CD4-positive, alpha-beta T cell (primary cell): ENCODE results near the gene DOK1. TPM values are rescaled to one million over a fixed set of nuclear protein-coding genes. Genes with fewer than 3 reads are reported as not detected.

Source experiments
- ATAC-seq: fragments of 200-7000 bp; cut with Tn5 transposase; one replicate; pipeline ENCODE4 v1.10.0; 2022; ENCODE audit warnings: mild to moderate bottlenecking; ENCODE audit not compliant: poor library complexity
- CTCF ChIA-PET: fragments of 350-600 bp; sonication (Branson Sonifier 250); formaldehyde crosslinking; loops from one replicate; lab custom pipeline; 2021; ENCODE audit warnings: antibody characterized with exemption, inconsistent platforms; lab: Charles Lee
- POLR2A ChIA-PET: fragments of 350-600 bp; sonication (Branson Sonifier 250); formaldehyde crosslinking; loops from one replicate; lab custom pipeline; 2021; ENCODE audit warnings: antibody characterized with exemption, inconsistent platforms; lab: Charles Lee
- DNase-seq, 14 experiments: peaks; one replicate each; pipeline ENCODE4 v3.0.0-alpha.2; 2013 to 2020; ENCODE audit warnings: mixed read lengths in 2 of 14
- H3K27ac ChIP-seq, 2 donors: one replicate each; pipeline versions ENCODE4 v1.5.1 to v1.7.0; 2013; ENCODE audit warnings: low read length in 2 of 2, low read depth in 1 of 2, mild to moderate bottlenecking in 1 of 2
- H3K27me3 ChIP-seq, 2 experiments: 1 replicate in 1 of 2; 2 replicates in 1 of 2; pipeline versions ENCODE4 v1.6.1 to v1.7.0; 2013; ENCODE audit warnings: low read length in 2 of 2, control low read depth in 1 of 2, mild to moderate bottlenecking in 1 of 2, moderate library complexity in 1 of 2; ENCODE audit not compliant: insufficient read depth in 2 of 2, control insufficient read depth in 1 of 2
- H3K36me3 ChIP-seq: one replicate; pipeline ENCODE4 v1.6.1; 2013; ENCODE audit warnings: low read length, control low read depth; ENCODE audit not compliant: insufficient read depth
- H3K4me1 ChIP-seq: one replicate; pipeline ENCODE4 v1.6.1; 2013; ENCODE audit warnings: low read length, control low read depth; ENCODE audit not compliant: insufficient read depth
- H3K4me3 ChIP-seq: one replicate; pipeline ENCODE4 v1.5.1; 2013; ENCODE audit warnings: mild to moderate bottlenecking, low read length, moderate library complexity
- H3K9me3 ChIP-seq, 2 experiments: 1 replicate in 1 of 2; 2 replicates in 1 of 2; pipeline versions ENCODE4 v1.6.1 to v1.7.0; 2013; ENCODE audit warnings: low read length in 2 of 2, mild to moderate bottlenecking in 2 of 2, control low read depth in 1 of 2, moderate library complexity in 1 of 2; ENCODE audit not compliant: control insufficient read depth in 1 of 2, insufficient read depth in 1 of 2
- H3K27ac Mint-ChIP-seq: one replicate; pipeline ENCODE4 v1.8.0; 2020; ENCODE audit warnings: mixed read lengths
- H3K27me3 Mint-ChIP-seq: one replicate; pipeline ENCODE4 v1.8.0; 2021; ENCODE audit warnings: mixed read lengths
- H3K36me3 Mint-ChIP-seq: one replicate; pipeline ENCODE4 v1.8.0; 2021; ENCODE audit warnings: low read depth, mixed read lengths
- H3K4me1 Mint-ChIP-seq: one replicate; pipeline ENCODE4 v1.8.0; 2021; ENCODE audit warnings: low read depth, mixed read lengths
- H3K4me3 Mint-ChIP-seq: one replicate; pipeline ENCODE4 v1.8.0; 2020; ENCODE audit warnings: mild to moderate bottlenecking, mixed read lengths
- H3K9me3 Mint-ChIP-seq: one replicate; pipeline ENCODE4 v1.8.0; 2020; ENCODE audit warnings: mixed read lengths
- intact Hi-C, 2 experiments: fragments of 100-400 bp; cut with DNase I in 1 of 2; cut with micrococcal nuclease in 1 of 2; formaldehyde crosslinking; loops; one replicate each; pipeline versions ENCODE4 v1.15.1 to v1.9.0; 2023 to 2025; cut with DNase I, micrococcal nuclease
- total RNA-seq, 174 experiments: library from RNA in 2 of 174; stranded (reverse) in 2 of 174; gene quantifications; one replicate each; pipeline ENCODE4 v1.2.3 and lab custom pipeline; 2021 to 2026
- TF ChIP-seq, protein P1 (sequence below): fragments of 200-600 bp; IDR thresholded peaks from one replicate; pipeline ENCODE4 v1.8.0; 2022; ENCODE audit warnings: antibody characterized with exemption, mild to moderate bottlenecking

Gene DOK1
- total RNA-seq, 2 experiments from 2014 or later, result 3.4 to 6.0 TPM

DNA sequence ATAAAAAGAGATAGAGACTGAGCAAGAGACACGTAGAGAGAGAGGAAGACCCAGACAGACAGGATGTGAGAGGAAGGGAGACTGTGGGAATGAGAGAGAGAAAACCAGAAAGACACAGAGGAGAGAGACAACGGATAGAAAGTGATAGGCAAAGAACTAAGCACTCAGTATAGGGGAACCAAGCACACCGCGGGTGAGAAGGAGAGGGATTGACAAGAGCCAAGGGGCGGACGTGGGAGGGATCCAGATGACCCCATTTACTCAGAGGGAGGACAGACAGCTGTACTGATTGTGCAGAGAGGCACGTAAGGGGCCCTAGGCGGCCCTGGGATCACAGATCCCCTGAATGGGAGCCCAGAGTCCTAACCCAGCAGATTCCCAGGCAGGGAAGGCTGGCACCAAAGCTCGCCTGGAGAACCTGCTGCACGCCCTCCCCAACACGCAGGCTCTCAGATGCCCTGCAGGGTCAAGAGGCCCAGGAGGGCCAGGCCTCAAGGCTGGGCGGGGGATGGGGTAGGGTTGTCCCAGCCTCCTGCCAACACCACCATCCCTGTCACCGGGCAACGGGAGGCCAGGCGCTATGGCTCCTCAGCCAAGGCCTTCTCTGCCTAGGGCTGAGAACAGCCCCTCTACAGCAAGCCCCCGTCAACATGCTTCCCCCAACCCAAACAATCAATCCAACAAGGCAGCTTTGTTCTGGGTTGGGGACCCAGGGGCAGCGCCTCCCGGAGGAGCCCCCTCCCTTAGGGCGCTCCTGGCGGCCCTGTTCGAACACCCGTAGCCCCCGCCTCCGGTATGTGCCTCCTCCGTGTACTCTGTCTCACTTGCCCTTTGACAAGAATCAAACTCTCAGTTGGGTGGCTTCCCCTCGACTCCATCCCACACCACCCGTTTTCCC is 1.4 kb upstream of the DOK1 start:
- H3K4me3 Mint-ChIP-seq, result peak overlapping the region; percentile 91
- CTCF ChIA-PET, result no interaction called here
- H3K36me3 Mint-ChIP-seq, result peaks cover 14% of the 10 kb centered on the region
- peaks cover 17 to 20% of the 10 kb centered on the region in 2 experiments for H3K27me3 ChIP-seq
- ATAC-seq (no peak), DNase-seq (peak in 1 of 14 experiments; percentile 39)
- peaks cover 32% of the 10 kb centered on the region for H3K27me3 Mint-ChIP-seq
- TF ChIP-seq, protein P1, sequence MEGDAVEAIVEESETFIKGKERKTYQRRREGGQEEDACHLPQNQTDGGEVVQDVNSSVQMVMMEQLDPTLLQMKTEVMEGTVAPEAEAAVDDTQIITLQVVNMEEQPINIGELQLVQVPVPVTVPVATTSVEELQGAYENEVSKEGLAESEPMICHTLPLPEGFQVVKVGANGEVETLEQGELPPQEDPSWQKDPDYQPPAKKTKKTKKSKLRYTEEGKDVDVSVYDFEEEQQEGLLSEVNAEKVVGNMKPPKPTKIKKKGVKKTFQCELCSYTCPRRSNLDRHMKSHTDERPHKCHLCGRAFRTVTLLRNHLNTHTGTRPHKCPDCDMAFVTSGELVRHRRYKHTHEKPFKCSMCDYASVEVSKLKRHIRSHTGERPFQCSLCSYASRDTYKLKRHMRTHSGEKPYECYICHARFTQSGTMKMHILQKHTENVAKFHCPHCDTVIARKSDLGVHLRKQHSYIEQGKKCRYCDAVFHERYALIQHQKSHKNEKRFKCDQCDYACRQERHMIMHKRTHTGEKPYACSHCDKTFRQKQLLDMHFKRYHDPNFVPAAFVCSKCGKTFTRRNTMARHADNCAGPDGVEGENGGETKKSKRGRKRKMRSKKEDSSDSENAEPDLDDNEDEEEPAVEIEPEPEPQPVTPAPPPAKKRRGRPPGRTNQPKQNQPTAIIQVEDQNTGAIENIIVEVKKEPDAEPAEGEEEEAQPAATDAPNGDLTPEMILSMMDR, result no peak
- no peak overlapping the region for H3K27ac ChIP-seq
- POLR2A ChIA-PET, result interaction anchor here (1.3 kb wide), 1 partner anchor 95 kb away, joined by 3 read pairs; the partner anchor contains the start of gene WBP1
- intact Hi-C loops, result loop anchor here in 1 of 2 experiments (10.0 kb wide), 1 partner anchor 102 kb away; the partner anchor contains the start of gene SEMA4F
- peaks cover 15% of the 10 kb centered on the region for H3K4me1 Mint-ChIP-seq
- H3K27ac Mint-ChIP-seq, result peak overlapping the region; percentile 80
- H3K9me3 Mint-ChIP-seq, result no peaks in the 10 kb centered on the region
- peaks cover 12% of the 10 kb centered on the region for H3K36me3 ChIP-seq
- H3K9me3 ChIP-seq, result peaks cover 0 to 12% of the 10 kb centered on the region in 2 experiments
- peaks cover 44% of the 10 kb centered on the region for H3K4me1 ChIP-seq
- H3K4me3 ChIP-seq, result no peak overlapping the region

DNA sequence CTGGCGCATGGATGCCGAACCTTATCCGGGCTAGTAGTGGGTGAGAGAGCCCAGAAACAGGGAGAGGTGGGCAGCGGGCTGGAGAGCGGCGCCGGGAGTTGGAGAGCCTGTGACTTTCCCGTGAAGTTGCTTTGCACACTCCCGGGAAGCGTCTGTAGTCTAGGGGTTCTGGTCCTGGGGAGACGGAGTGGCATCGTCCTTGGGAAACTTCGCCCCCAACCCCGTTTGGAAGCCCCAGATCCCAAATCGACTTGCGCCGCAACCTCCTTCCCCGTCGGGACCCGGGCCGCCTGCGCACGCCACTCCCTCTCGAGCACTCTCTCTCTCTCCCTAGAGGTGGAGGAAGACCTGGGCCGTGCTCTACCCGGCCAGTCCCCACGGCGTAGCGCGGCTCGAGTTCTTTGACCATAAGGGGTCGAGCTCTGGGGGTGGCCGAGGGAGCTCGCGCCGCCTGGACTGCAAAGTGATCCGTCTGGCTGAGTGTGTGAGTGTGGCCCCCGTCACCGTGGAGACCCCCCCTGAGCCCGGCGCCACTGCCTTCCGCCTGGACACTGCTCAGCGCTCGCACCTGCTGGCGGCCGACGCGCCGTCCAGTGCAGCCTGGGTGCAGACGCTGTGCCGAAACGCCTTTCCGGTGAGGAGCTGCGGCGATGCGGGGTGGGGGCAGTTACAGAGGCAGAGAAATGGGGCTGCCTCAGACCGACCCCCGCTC is 456 bp downstream of the DOK1 start:
- Histone ChIP-seq H3K4me3 (peak overlapping the region; percentile 80), H3K36me3 (peaks cover 12% of the 10 kb centered on the region), H3K27ac (peak overlapping the region; percentile 51 to 75), H3K9me3 (peaks cover 0 to 4% of the 10 kb centered on the region in 2 experiments), H3K27me3 (peaks cover 0 to 5% of the 10 kb centered on the region in 2 experiments), H3K4me1 (peaks cover 28% of the 10 kb centered on the region)
- Mint-ChIP-seq H3K27ac (peak overlapping the region; percentile 84), H3K36me3 (peaks cover 14% of the 10 kb centered on the region), H3K4me3 (peak overlapping the region; percentile 94), H3K9me3 (no peaks in the 10 kb centered on the region), H3K27me3 (peaks cover 18% of the 10 kb centered on the region), H3K4me1 (peaks cover 12% of the 10 kb centered on the region)
- DNase-seq, result peak in 13 of 14 experiments; percentile 21 to 67 (median 39)
- ChIA-PET POLR2A (no interaction called here), CTCF (interaction anchor here (0.5 to 1.3 kb wide), 2 partner anchors 23 to 1378 kb away, joined by 4 read pairs; no protein-coding TSS in a partner anchor)
- intact Hi-C loops, result loop anchor here (1.0 to 10.0 kb wide), 3 partner anchors 25 to 100 kb away; partner anchors contain the start of genes AUP1 (in 1 of the 2), HTRA2 (in 1 of the 2) and SEMA4F (in 1 of the 2)
- ATAC-seq, result peak; percentile 58
- TF ChIP-seq, protein P1, result no peak

- H3K4me3 Mint-ChIP-seq, result peak overlapping the region; percentile 94
- peaks cover 16% of the 10 kb centered on the region for H3K27me3 Mint-ChIP-seq
- no peak for ATAC-seq
- intact Hi-C loops, result loop anchor here in 1 of 2 experiments (10.0 kb wide), 1 partner anchor 99 kb away; the partner anchor contains the start of gene SEMA4F
- Histone ChIP-seq H3K27ac (no peak overlapping the region), H3K27me3 (no peaks in the 10 kb centered on the region), H3K4me1 (peaks cover 28% of the 10 kb centered on the region), H3K4me3 (peak overlapping the region; percentile 80), H3K9me3 (peaks cover 0 to 4% of the 10 kb centered on the region in 2 experiments), H3K36me3 (peaks cover 12% of the 10 kb centered on the region)
- peaks cover 12% of the 10 kb centered on the region for H3K4me1 Mint-ChIP-seq
- DNase-seq, result peak in 2 of 14 experiments; percentile 28 to 33
- CTCF ChIA-PET, result interaction anchor here (1.3 kb wide), 1 partner anchor 24 kb away, joined by 4 read pairs; no protein-coding TSS in a partner anchor
- H3K9me3 Mint-ChIP-seq, result no peaks in the 10 kb centered on the region
- TF ChIP-seq, protein P1, result no peak
- POLR2A ChIA-PET, result no interaction called here
- H3K36me3 Mint-ChIP-seq, result peaks cover 14% of the 10 kb centered on the region
- H3K27ac Mint-ChIP-seq, result peak overlapping the region; percentile 84
Observed at GRCh38 chr2:74555610-74556103, 1.1 kb downstream of the DOK1 start.
